ENCODE results near the gene ITPKB. TPM values are rescaled to one million over a fixed set of nuclear protein-coding genes. Genes with fewer than 3 reads are reported as not detected.

The ITPKB gene
- total and polyA plus RNA-seq, 2 of the 13 experiments (the other 11 are each of a cell fraction or from before 2014, with no cell fraction given) = not detected

DNA sequence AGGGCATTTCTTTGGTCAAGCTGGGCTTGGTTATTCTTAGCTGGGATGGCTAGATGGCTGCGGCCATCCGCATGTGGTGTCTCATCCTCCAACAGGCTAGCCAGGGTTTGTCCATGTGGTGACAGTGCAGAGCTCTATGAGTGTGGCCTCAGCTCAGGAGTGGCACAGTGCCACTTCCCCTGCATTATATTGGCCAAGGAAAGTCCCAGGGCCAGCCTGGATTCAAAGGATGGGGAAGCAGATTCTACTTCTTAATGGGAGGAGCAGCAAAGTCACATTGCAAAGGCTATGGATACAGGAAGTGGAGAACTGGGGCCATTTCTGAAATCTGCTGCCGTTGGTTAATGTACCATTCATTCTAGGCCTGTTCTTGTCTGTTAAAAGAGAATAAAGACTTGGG lies 156.1 kb downstream of the ITPKB start:
- ATAC-seq (no peak), FAIRE-seq (no peak), DNase-seq (ENCODE audit: low spot score) (no peak)
- in situ Hi-C loops (cut with HindIII; ENCODE audit: extremely low pct_ligation_motif_present, low pct_unique_long_range_greater_than_20kb) (no loop called here), intact Hi-C loops (cut with micrococcal nuclease; ENCODE audit: unreplicated experiment) (no loop called here)
- H3K9ac ChIP-seq (ENCODE audit: insufficient read depth, low read depth, low read length) = no peak overlapping the region
- BruUV-seq (replicated peaks) = no TSS peak
- H3K4me3 ChIP-seq (replicated peaks in 1 of 3; ENCODE audit: insufficient read depth in 1 of 3, low read depth in 2 of 3, low read length in 3 of 3) = no peak overlapping the region
- WGBS (ENCODE audit: low lambda C conversion rate) = 84% methylated on average over 3 of the region's 3 CpGs
- H3K79me2 ChIP-seq (ENCODE audit: insufficient read depth, low read length) = no peaks in the 10 kb centered on the region
- no peak for TF ChIP-seq ZEB1 (IDR thresholded peaks at IDR 0.05; ENCODE audit: insufficient replicate concordance, low read depth)
- TF ChIP-seq, protein P1, sequence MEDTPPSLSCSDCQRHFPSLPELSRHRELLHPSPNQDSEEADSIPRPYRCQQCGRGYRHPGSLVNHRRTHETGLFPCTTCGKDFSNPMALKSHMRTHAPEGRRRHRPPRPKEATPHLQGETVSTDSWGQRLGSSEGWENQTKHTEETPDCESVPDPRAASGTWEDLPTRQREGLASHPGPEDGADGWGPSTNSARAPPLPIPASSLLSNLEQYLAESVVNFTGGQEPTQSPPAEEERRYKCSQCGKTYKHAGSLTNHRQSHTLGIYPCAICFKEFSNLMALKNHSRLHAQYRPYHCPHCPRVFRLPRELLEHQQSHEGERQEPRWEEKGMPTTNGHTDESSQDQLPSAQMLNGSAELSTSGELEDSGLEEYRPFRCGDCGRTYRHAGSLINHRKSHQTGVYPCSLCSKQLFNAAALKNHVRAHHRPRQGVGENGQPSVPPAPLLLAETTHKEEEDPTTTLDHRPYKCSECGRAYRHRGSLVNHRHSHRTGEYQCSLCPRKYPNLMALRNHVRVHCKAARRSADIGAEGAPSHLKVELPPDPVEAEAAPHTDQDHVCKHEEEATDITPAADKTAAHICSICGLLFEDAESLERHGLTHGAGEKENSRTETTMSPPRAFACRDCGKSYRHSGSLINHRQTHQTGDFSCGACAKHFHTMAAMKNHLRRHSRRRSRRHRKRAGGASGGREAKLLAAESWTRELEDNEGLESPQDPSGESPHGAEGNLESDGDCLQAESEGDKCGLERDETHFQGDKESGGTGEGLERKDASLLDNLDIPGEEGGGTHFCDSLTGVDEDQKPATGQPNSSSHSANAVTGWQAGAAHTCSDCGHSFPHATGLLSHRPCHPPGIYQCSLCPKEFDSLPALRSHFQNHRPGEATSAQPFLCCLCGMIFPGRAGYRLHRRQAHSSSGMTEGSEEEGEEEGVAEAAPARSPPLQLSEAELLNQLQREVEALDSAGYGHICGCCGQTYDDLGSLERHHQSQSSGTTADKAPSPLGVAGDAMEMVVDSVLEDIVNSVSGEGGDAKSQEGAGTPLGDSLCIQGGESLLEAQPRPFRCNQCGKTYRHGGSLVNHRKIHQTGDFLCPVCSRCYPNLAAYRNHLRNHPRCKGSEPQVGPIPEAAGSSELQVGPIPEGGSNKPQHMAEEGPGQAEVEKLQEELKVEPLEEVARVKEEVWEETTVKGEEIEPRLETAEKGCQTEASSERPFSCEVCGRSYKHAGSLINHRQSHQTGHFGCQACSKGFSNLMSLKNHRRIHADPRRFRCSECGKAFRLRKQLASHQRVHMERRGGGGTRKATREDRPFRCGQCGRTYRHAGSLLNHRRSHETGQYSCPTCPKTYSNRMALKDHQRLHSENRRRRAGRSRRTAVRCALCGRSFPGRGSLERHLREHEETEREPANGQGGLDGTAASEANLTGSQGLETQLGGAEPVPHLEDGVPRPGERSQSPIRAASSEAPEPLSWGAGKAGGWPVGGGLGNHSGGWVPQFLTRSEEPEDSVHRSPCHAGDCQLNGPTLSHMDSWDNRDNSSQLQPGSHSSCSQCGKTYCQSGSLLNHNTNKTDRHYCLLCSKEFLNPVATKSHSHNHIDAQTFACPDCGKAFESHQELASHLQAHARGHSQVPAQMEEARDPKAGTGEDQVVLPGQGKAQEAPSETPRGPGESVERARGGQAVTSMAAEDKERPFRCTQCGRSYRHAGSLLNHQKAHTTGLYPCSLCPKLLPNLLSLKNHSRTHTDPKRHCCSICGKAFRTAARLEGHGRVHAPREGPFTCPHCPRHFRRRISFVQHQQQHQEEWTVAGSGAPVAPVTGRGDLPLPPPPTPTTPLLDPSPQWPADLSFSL (CRISPR knock-in tag; IDR thresholded peaks at IDR 0.05) = no peak
- no peak for TF ChIP-seq ZNF850 (CRISPR knock-in tag; conservative IDR thresholded peaks at IDR 0.05)
- no peak for TF ChIP-seq CCAR2 (optimal IDR thresholded peaks at IDR 0.05; ENCODE audit: low read depth, low read length)
- TF ChIP-seq TBX3 (IDR thresholded peaks at IDR 0.05; ENCODE audit: borderline replicate concordance) = no peak
- POLR2A ChIA-PET = no interaction called here
- H4K20me1 ChIP-seq (ENCODE audit: insufficient read depth, low read length) = no peaks in the 10 kb centered on the region
- no peaks in the 10 kb centered on the region for H3K36me3 ChIP-seq (replicated peaks in 1 of 2; ENCODE audit: control insufficient read depth in 1 of 2, insufficient read depth in 2 of 2, low read length in 2 of 2)
- no peaks in the 10 kb centered on the region; a peak in 1 of 5 replicates for H3K27me3 ChIP-seq (ENCODE audit: control insufficient read depth in 1 of 2, insufficient read depth in 2 of 2, low read length in 2 of 2)
- no peak overlapping the region for H2AFZ ChIP-seq (ENCODE audit: low read length)
- no peak overlapping the region for H3K27ac ChIP-seq (ENCODE audit: extremely low read length, insufficient read depth, low read length)
- H3K9me3 ChIP-seq (ENCODE audit: low read length) = no peaks in the 10 kb centered on the region
- CTCF ChIA-PET (ENCODE audit: low intra/inter-chr PET ratio, low total read pairs) = no interaction called here
- H3K4me2 ChIP-seq (ENCODE audit: low read depth, low read length) = no peak overlapping the region
- H3K4me1 ChIP-seq (ENCODE audit: insufficient read depth, low read length) = no peaks in the 10 kb centered on the region

Small RNA genes lying within 50 kb of the gene (small RNA-seq; reads per million reads assigned to genes)
- 0 reads per million in 3 experiments for gene RPS27P5 (ENCODE audit: insufficient read depth in 2 of 3, insufficient read length in 3 of 3, low read depth in 2 of 3, low replicate concordance in 1 of 3)

Other genes starting within 250 kb of the ITPKB start
- gene STUM, start 190.5 kb downstream of the ITPKB start, total RNA-seq (2016; rRNA removed; fragmentation: Illumina TruSeq; extraction: Trizol) = not detected in 2 replicates
- not detected in 2 replicates for gene STUM, start 190.5 kb downstream of the ITPKB start, polyA plus RNA-seq (2011; rRNA removed)
- 5.9 and 13.1 TPM in 2 replicates for gene PSEN2, start 131.3 kb upstream of the ITPKB start, total RNA-seq (2016; rRNA removed; fragmentation: Illumina TruSeq; extraction: Trizol)
- 5.9 and 11.1 TPM in 2 replicates for gene PSEN2, start 131.3 kb upstream of the ITPKB start, polyA plus RNA-seq (2011; rRNA removed)
- 63.3 and 88.7 TPM in 2 replicates for gene COQ8A, start 201.0 kb upstream of the ITPKB start, total RNA-seq (2016; rRNA removed; fragmentation: Illumina TruSeq; extraction: Trizol)
- 60.4 and 72.2 TPM in 2 replicates for gene COQ8A, start 201.0 kb upstream of the ITPKB start, polyA plus RNA-seq (2011; rRNA removed)